Smooth muscle cell (in vitro differentiated cells): ENCODE data around the gene DLGAP3. TPM values are rescaled to one million over a fixed set of nuclear protein-coding genes. Genes with fewer than 3 reads are reported as not detected.

ENCODE experiments used
- DNase-seq: peaks from one replicate; lab custom pipeline; 2025; ENCODE audit not compliant: unreplicated experiment; lab: John Stamatoyannopoulos, UW
- H2AFZ ChIP-seq: fragments of 200-600 bp; sonication (generic); 2 replicates; pipeline ENCODE4 v1.6.0; 2016; ENCODE audit warnings: antibody characterized with exemption, low read depth, mild to moderate bottlenecking
- H3F3A ChIP-seq: fragments of 200-600 bp; sonication (generic); 2 replicates; pipeline ENCODE4 v1.6.0; 2017; ENCODE audit warnings: antibody characterized with exemption, low read depth
- H3K27ac ChIP-seq: fragments of 200-600 bp; sonication (generic); 2 replicates; pipeline ENCODE4 v1.5.1; 2016; ENCODE audit warnings: low read depth, mild to moderate bottlenecking
- H3K27me3 ChIP-seq: fragments of 200-600 bp; sonication (generic); 2 replicates; pipeline ENCODE4 v1.6.1; 2016; ENCODE audit warnings: low read depth, mild to moderate bottlenecking
- H3K36me3 ChIP-seq: fragments of 200-600 bp; sonication (generic); 2 replicates; pipeline ENCODE4 v1.5.1; 2016; ENCODE audit warnings: low read depth
- H3K4me1 ChIP-seq: fragments of 200-600 bp; sonication (generic); 2 replicates; pipeline ENCODE4 v1.5.1; 2016; ENCODE audit warnings: low read depth
- H3K4me2 ChIP-seq: fragments of 200-600 bp; sonication (generic); 2 replicates; pipeline ENCODE4 v1.6.0; 2016; ENCODE audit warnings: mild to moderate bottlenecking
- H3K4me3 ChIP-seq: fragments of 200-600 bp; sonication (generic); 2 replicates; pipeline ENCODE4 v1.5.1; 2016; ENCODE audit warnings: mild to moderate bottlenecking
- H3K79me2 ChIP-seq: fragments of 200-600 bp; sonication (generic); 2 replicates; pipeline ENCODE4 v1.6.0; 2016; ENCODE audit warnings: low read depth, mild to moderate bottlenecking
- H3K9ac ChIP-seq: fragments of 200-600 bp; sonication (generic); 2 replicates; pipeline ENCODE4 v1.6.0; 2016; ENCODE audit warnings: low read depth
- H3K9me3 ChIP-seq: fragments of 200-600 bp; sonication (generic); replicated peaks from 2 replicates; pipeline ENCODE4 v1.5.1; 2016; ENCODE audit warnings: low read depth
- H4K20me1 ChIP-seq: fragments of 200-600 bp; sonication (generic); 2 replicates; pipeline ENCODE4 v1.6.0; 2016; ENCODE audit warnings: low read depth
- CTCF ChIP-seq: fragments of 200-600 bp; sonication (generic); IDR thresholded peaks from 2 replicates; pipeline ENCODE4 v1.5.1; 2017; ENCODE audit warnings: borderline replicate concordance, mild to moderate bottlenecking, antibody characterized with exemption; ENCODE audit not compliant: insufficient read depth, poor library complexity, severe bottlenecking
- WGBS: methylation state at CpG from one replicate; pipeline ENCODE4 v1.1.7; 2016; ENCODE audit warnings: low lambda C conversion rate; 5-methylcytosine and 5-hydroxymethylcytosine counted together
- polyA plus RNA-seq: library from polyadenylated mRNA; unstranded; fragments of >200 nt; fragmentation: Nextera tagmentation; extraction: Ambion mirVana; gene quantifications from 2 replicates; pipeline ENCODE4 v1.2.1, GENCODE V29; 2016
- total RNA-seq: library from RNA; depleted of rRNA; stranded (reverse); fragments of >200 nt; gene quantifications from 2 replicates; pipeline ENCODE4 v1.2.3, GENCODE V29; 2014

DLGAP3 gene
- total and polyA plus RNA-seq, 2 experiments from 2014 or later: not detected

DNA sequence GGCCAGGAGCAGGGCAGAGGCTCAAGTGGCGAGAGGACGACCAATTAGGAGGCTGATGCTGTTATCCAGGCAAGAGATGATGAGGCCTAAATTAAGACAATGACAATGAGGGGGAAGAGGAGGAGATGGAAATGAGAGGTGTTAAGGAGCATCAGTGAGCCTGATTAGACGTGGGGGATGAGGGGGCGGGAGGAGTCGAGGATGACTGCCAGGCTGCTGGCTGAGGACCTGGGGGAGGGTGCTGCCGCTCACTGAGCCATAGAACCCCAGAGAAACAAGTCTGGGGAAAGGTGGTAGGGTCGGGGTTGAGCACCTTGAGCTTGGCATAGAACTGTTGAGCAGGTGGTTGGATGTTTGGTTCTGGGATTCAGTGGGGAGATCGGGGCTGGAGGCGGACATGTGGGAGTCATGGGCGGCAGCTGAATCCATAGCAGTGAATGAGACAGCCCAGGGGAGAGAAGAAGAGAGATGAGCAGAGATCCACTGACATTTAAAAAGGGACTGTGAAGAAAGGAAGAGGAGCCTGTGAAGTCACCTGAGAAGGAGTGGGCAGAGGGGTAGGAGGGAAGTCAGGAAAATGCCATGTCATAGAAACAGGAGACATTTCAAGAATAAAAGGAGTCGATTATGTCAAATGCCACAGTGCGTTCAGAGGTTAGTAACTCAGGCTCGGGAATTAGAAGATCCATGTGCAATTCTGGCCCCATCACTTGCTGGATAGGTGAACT lies 28.5 kb downstream of the DLGAP3 start:
- no peaks in the 10 kb centered on the region for H3K79me2 ChIP-seq
- H3K36me3 ChIP-seq: no peaks in the 10 kb centered on the region
- DNase-seq: no peak
- H2AFZ ChIP-seq: no peak overlapping the region
- H3F3A ChIP-seq: no peaks in the 10 kb centered on the region
- H3K27me3 ChIP-seq: peaks cover 6% of the 10 kb centered on the region
- no peak overlapping the region for H3K4me2 ChIP-seq
- no peak overlapping the region for H3K9ac ChIP-seq
- H3K4me3 ChIP-seq: no peak overlapping the region
- 82% methylated on average over 13 of the region's 13 CpGs for WGBS
- H3K27ac ChIP-seq: no peak overlapping the region
- no peaks in the 10 kb centered on the region for H3K9me3 ChIP-seq
- H4K20me1 ChIP-seq: no peaks in the 10 kb centered on the region
- no peaks in the 10 kb centered on the region for H3K4me1 ChIP-seq
- no peak for TF ChIP-seq CTCF

DNA sequence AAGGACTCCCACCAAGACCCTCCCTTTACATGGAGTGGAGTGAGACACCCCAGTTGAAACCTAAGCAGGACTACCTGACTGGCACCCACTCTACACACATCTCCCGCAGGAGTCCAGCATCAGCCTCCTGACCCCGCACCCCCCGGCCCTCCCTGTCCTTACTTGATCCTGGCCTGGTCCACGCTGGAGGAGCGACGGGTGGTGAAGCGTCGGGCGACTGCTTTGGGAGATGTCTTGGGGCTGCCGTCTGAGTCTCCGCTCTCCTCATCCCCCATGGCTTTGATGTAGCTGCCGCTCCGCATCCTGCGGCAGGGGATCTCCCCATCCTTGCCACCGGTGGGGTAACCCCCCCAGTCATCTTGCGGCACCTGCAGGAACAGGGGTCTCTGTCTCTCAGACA lies 29.5 kb downstream of the DLGAP3 start:
- no peaks in the 10 kb centered on the region for H3K36me3 ChIP-seq
- no peak overlapping the region for H3K9ac ChIP-seq
- H3K79me2 ChIP-seq: no peaks in the 10 kb centered on the region
- peaks cover 6% of the 10 kb centered on the region for H3K27me3 ChIP-seq
- H3K4me2 ChIP-seq: no peak overlapping the region
- no peaks in the 10 kb centered on the region for H3F3A ChIP-seq
- WGBS: 95% methylated on average over 16 of the region's 16 CpGs
- no peak overlapping the region for H3K27ac ChIP-seq
- TF ChIP-seq CTCF: no peak
- H3K4me3 ChIP-seq: no peak overlapping the region
- no peaks in the 10 kb centered on the region for H3K9me3 ChIP-seq
- no peaks in the 10 kb centered on the region for H3K4me1 ChIP-seq
- H4K20me1 ChIP-seq: no peaks in the 10 kb centered on the region
- H2AFZ ChIP-seq: no peak overlapping the region
- DNase-seq: no peak

DNA sequence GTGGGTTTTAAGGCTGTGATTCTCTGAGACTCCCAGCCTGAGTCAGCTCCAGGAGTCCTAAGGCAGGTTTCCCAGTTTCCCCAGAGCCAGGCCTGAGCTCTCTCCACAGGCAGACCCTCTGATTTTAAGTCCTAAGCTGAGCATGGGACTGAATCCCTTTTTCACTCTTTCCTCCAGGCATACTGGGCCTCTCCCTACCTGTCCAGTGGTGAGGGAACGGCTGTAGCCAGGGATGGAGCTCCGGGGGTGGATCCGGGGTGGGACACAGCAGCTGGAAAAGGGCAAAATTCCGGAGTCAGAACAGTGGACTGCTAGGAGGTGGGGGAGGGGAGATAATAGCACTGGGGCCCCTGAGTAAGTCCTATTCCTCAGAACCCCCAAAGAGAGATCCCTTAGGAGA lies 30.0 kb downstream of the DLGAP3 start:
- WGBS: 93% methylated on average over 4 of the region's 4 CpGs
- H3F3A ChIP-seq: no peaks in the 10 kb centered on the region
- H3K9ac ChIP-seq: no peak overlapping the region
- no peaks in the 10 kb centered on the region for H4K20me1 ChIP-seq
- H3K36me3 ChIP-seq: no peaks in the 10 kb centered on the region
- no peak overlapping the region for H3K4me3 ChIP-seq
- peaks cover 6% of the 10 kb centered on the region for H3K27me3 ChIP-seq
- no peaks in the 10 kb centered on the region for H3K79me2 ChIP-seq
- no peaks in the 10 kb centered on the region for H3K9me3 ChIP-seq
- DNase-seq: no peak
- H2AFZ ChIP-seq: no peak overlapping the region
- no peak overlapping the region for H3K27ac ChIP-seq
- TF ChIP-seq CTCF: no peak
- no peak overlapping the region for H3K4me2 ChIP-seq
- no peaks in the 10 kb centered on the region for H3K4me1 ChIP-seq

GRCh38 chr1:34898330-34898761 lies 31.1 kb downstream of the DLGAP3 start:
- Histone ChIP-seq H3K4me1 (no peaks in the 10 kb centered on the region), H3F3A (no peaks in the 10 kb centered on the region), H3K36me3 (no peaks in the 10 kb centered on the region), H4K20me1 (no peaks in the 10 kb centered on the region), H3K4me3 (no peak overlapping the region), H3K9ac (no peak overlapping the region), H3K4me2 (no peak overlapping the region), H2AFZ (no peak overlapping the region), H3K9me3 (no peaks in the 10 kb centered on the region), H3K79me2 (no peaks in the 10 kb centered on the region), H3K27me3 (peaks cover 6% of the 10 kb centered on the region), H3K27ac (no peak overlapping the region)
- no peak for TF ChIP-seq CTCF
- DNase-seq: no peak
- WGBS: 68% methylated on average over 2 of the region's 2 CpGs
